ENCODE measurements around the gene PREX1.

DNA sequence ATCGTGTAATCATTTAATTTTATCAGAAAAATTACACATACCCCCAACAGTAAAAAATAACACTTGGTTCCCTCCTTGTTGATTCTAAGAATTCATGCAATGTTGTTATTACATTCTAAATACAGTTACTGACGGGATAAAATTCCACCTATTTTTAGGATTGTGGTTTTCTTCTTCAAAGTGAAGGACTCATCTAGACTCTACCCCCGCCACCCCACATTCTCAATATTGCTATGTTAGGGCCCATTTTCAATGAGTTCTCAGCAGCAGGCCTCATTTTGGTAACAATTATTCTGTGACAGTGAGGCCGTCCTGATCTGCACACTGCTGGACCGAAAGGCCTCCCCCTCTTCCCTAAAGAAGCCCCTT is 43.5 kb downstream of the PREX1 start:
- TF ChIP-seq POLR2A (IDR thresholded peaks at IDR 0.05; ENCODE audit: low read depth, low read length) (no peak), SMC3 (IDR thresholded peaks at IDR 0.05; ENCODE audit: low read depth, low read length) (no peak), MAZ (IDR thresholded peaks at IDR 0.05; ENCODE audit: borderline replicate concordance, low read depth, low read length) (no peak)
- TF ChIP-seq, protein P1, sequence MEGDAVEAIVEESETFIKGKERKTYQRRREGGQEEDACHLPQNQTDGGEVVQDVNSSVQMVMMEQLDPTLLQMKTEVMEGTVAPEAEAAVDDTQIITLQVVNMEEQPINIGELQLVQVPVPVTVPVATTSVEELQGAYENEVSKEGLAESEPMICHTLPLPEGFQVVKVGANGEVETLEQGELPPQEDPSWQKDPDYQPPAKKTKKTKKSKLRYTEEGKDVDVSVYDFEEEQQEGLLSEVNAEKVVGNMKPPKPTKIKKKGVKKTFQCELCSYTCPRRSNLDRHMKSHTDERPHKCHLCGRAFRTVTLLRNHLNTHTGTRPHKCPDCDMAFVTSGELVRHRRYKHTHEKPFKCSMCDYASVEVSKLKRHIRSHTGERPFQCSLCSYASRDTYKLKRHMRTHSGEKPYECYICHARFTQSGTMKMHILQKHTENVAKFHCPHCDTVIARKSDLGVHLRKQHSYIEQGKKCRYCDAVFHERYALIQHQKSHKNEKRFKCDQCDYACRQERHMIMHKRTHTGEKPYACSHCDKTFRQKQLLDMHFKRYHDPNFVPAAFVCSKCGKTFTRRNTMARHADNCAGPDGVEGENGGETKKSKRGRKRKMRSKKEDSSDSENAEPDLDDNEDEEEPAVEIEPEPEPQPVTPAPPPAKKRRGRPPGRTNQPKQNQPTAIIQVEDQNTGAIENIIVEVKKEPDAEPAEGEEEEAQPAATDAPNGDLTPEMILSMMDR (conservative IDR thresholded peaks at IDR 0.05; ENCODE audit: low read depth, low read length): no peak
